Mucosa of gallbladder (tissue), 1 donor: ENCODE results near the gene PSMD14. TPM values are rescaled to one million over a fixed set of nuclear protein-coding genes. Genes with fewer than 3 reads are reported as not detected.

Experiments used
- DNase-seq: peaks from one replicate; pipeline ENCODE4 v3.0.0-alpha.2; 2020; ENCODE audit warnings: low spot score
- total RNA-seq: library from RNA; stranded (reverse); gene quantifications from one replicate; pipeline ENCODE4 v1.2.1, GENCODE V29; 2021
- donor health status: DM: no; HTN: no; CAD: no.

PSMD14 gene
- total RNA-seq, 1 donor from 2014 or later = 36.2 TPM

DNA sequence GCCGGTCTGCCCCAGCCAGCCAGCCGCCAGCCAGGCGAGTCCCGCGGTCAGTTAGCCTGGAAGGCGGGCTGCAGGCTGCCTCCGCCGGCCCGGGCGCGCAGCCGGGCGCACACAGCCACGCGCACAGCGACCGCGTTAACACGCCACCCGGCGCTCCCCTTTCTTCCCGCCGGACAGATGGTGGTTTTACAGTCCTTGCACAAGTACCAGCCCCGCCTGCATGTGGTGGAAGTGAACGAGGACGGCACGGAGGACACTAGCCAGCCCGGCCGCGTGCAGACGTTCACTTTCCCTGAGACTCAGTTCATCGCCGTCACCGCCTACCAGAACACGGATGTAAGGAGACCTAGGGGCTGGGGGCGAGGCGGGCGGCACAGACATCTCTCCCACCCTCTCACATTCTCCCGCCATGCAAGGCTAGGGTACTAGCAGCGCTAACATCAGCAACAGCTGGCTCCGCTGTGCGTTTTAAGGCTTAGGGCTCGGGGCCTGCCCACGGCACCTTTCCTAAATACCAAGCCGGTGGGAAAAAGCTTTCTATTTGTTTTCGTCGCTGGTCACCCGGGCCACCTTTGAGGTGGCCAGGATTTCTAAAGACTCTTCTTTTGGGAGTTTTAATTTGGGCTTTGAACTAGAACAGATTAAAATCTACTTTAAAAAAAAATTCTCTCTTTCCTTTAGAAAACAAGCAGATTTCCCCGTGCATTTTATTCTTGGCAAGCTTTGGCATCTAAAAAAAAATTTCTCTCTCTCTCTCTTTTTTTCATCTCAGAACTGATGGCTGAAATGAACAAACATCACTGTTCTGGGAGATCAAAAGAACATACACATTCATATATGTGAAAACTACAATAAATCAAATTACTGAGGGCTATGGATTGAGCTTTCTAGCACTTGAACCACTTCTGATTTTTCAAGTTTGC lies 110.8 kb downstream of the PSMD14 start:
- no peak for DNase-seq

DNA sequence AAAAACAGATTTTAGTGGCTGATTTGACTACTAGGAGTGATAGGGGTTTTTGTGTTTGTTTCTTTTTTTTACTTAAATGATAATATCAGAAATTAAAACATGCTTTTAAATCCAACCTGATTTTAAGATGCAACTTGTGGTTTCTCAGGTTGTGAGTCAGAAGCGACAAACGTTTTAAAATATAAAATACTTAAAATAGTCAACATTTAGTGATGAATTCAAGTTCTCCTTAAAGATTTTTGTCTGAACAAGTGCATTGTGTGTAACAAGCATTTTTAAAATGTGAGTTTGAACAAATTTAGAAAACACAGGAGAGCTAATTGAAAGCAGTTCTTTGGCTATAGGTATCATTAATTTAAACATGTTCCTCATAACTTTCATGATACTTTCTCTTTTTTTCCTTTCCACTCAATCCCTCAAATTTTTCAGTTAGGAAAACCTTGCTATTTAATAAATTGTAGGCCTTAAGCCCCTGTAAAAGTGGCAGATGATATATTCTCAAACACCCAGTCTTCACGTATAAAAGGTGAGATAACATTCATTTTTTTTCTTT lies 111.5 kb downstream of the PSMD14 start:
- no peak for DNase-seq

DNA sequence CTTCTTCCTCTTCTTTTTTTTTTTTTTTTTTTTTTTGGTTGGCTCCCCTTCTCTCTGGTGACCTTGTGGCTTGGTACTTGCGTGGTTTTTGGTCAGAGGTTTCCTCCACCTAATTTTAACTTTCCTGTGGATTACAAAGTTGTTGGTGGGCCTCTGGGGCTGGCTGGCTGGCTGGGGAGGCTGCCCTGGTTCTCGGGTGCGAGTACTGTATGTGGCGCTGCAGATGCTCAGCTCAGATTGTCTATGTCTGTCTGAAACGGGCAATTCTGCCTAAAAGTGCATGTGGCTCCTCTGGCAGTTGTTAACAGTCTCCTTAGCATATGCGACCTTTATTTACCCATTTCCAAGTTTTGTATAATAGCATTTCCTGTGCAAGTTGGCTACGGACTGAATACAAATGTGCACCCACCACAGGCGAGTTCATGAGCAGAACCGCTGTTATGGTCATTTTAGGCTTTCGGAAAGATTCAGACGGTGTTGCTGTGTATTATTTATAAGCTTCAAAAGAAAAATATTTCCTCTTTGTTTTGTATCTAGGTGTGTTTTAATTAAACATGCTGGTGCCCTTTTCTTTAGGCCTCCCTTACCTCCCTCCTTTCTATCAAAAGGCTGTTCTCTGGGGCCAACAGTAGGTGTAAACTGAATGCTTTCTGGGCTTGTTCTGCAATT lies 112.3 kb downstream of the PSMD14 start:
- DNase-seq = no peak

DNA sequence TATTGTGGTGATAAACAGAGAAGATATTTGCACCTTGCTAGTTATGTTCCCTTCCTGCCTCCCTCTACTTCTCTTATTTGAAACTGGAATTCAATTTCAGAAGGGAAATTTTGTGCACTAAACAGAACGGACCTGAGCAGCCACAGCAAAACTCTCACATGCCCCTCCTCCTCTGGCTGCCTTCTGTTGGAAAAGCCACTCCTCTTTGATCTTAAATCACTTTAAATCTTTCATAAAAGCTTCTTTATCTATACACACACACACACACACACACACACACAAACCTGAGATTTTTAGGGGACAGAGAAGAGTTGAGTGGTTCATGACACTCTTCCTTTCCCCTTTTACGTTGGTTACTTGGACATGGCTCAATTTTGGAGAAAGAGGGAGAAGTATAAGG lies 113.5 kb downstream of the PSMD14 start:
- DNase-seq = no peak

DNA sequence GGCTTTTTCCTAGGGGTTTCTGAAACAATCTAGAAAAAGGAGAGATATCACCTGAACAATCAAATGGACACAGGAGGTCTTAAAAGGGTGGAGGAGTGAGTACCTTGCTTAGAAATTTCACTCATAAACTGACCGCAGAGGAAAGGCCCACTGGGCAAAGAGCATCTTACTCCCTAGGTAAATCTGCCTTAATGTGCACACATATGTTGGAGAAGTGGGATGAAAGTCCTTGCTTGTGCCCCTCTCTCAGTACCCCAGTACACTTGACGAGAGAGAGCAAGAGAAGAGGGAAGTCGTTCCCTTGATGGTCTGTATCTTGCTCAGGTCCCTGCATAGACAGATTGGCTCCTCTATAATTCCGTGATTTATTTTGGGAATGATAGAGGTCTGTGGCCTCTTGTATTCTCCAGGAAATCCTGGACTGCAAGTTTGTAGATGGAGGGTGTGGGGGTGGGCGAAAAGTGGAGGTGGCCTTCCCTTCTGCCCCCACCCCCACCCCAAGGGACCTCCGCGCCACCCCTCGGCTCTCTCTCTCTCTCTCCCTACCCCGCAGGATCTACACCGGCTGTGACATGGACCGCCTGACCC lies 114.7 kb downstream of the PSMD14 start:
- DNase-seq = no peak

DNA sequence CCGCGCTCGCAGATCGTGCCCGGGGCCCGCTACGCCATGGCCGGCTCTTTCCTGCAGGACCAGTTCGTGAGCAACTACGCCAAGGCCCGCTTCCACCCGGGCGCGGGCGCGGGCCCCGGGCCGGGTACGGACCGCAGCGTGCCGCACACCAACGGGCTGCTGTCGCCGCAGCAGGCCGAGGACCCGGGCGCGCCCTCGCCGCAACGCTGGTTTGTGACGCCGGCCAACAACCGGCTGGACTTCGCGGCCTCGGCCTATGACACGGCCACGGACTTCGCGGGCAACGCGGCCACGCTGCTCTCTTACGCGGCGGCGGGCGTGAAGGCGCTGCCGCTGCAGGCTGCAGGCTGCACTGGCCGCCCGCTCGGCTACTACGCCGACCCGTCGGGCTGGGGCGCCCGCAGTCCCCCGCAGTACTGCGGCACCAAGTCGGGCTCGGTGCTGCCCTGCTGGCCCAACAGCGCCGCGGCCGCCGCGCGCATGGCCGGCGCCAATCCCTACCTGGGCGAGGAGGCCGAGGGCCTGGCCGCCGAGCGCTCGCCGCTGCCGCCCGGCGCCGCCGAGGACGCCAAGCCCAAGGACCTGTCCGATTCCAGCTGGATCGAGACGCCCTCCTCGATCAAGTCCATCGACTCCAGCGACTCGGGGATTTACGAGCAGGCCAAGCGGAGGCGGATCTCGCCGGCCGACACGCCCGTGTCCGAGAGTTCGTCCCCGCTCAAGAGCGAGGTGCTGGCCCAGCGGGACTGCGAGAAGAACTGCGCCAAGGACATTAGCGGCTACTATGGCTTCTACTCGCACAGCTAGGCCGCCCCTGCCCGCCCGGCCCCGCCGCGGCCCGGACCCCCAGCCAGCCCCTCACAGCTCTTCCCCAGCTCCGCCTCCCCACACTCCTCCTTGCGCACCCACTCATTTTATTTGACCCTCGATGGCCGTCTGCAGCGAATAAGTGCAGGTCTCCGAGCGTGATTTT lies 115.5 kb downstream of the PSMD14 start:
- DNase-seq = no peak

DNA sequence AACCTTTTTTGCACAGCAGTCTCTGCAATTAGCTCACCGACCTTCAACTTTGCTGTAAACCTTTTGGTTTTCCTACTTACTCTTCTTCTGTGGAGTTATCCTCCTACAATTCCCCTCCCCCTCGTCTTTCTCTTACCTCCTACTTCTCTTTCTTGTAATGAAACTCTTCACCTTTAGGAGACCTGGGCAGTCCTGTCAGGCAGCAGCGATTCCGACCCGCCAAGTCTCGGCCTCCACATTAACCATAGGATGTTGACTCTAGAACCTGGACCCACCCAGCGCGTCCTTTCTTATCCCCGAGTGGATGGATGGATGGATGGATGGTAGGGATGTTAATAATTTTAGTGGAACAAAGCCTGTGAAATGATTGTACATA lies 116.2 kb downstream of the PSMD14 start:
- no peak for DNase-seq

DNA sequence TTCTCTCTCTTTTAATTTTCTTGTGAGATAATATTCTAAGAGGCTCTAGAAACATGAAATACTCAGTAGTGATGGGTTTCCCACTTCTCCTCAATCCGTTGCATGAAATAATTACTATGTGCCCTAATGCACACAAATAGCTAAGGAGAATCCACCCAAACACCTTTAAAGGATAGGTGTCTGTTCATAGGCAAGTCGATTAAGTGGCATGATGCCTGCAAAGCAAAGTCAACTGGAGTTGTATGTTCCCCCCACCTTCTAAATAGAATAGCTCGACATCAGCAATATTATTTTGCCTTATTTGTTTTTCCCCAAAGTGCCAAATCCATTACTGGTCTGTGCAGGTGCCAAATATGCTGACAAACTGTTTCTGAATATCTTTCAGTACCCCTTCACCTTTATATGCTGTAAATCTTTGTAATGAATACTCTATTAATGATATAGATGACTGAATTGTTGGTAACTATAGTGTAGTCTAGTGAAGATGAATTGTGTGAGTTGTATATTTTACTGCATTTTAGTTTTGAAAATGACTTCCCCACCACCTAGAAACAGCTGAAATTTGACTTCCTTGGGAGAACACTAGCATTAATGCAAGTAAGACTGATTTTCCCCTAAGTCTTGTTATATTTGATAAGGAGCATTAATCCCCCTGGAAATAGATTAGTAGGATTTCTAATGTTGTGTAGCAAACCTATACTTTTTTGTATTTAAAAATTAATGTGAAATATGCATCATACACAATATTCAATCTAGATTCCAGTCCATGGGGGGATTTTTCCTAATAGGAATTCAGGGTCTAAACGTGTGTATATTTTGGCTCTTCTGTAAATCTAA lies 116.9 kb downstream of the PSMD14 start:
- no peak for DNase-seq

DNA sequence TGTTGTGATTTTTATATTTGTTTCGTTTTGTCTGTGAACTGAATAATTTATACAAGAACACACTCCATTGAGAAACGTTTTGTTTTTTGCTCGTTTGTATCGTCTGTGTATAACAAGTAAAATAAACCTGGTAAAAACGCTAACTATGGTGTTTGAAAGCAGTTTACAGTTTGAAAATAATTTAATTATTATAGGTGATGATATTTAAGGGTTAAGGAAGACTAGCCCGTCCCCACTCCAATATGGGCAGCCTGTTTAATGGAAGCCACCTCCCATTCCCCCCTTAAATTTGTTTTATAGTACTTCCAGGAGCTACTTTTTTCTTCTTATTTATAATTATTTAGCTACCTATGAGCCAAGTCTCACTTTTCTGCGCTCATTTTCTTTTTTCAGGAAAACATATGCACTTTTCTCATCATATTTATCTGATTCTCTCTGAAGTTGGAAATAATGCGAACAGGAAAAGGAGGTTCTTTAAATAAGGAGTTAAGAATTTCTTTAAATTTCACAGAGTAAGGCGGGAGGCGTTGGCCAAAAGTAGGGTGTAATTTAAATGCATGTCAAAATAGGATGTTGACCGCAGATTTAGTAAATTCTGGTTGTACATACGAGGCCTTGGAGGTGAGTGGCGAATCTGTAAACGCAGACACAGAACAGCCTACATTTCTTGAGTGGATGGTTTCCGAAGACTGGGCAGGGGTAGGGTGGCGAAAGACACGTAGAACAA lies 117.7 kb downstream of the PSMD14 start:
- DNase-seq = no peak

DNA sequence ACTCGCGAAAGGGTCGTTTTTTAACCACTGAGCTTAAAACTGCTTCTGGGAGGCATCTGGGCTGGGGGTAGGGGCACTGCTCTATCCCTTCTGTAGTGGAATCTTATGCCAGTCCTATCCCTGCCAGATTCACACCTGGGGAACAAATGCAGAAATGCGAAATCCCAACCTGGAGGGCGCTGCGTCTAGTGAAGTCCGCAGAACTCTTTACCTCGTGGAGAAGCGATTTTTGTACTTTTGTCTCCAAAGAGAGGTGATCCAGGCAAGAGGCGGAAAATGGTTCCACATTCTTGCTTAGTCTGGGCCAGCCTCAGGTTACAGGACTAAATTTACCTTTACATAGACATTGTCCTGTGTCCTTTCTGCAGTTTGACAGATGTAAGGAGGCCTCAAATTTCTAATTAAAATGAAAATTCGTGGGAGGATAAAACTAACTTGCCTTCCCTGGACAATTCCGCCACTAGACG lies 118.3 kb downstream of the PSMD14 start:
- no peak for DNase-seq

DNA sequence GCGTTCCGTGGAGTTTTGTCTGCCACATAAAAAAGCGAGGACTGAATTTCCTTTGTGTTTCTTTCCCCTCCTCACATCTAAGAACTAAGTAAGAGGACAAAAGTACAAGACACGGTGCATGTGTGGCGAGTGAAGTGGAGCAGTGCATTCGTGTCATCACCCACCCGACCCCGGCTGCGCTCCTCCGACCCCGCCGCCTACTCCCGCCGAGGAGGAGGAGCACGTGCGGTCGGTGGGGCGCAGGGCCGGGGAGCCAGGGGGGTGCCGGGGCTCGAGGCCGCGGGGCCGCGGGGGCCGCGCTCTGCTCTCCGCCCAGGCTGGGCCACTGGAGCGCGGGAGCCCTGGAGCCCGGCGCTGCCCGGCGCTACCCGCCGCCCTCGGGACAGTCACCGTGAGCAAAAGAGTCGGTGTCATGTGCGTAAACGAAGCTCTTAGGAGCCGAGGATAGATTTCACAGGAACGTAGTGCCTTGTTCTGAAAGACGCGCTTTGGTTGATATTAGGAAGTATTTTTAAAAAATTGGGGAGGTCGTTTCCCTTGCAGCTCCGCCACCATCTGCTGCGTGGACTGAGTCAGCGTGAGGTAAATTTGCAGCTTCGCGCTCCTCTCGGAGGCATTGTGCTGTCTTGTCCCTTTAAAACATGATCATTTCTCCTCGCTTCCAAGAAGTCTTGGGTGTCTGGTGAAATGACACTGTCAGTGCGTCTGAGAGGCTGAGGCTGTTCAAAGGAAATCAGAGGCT lies 118.9 kb downstream of the PSMD14 start:
- DNase-seq = no peak

DNA sequence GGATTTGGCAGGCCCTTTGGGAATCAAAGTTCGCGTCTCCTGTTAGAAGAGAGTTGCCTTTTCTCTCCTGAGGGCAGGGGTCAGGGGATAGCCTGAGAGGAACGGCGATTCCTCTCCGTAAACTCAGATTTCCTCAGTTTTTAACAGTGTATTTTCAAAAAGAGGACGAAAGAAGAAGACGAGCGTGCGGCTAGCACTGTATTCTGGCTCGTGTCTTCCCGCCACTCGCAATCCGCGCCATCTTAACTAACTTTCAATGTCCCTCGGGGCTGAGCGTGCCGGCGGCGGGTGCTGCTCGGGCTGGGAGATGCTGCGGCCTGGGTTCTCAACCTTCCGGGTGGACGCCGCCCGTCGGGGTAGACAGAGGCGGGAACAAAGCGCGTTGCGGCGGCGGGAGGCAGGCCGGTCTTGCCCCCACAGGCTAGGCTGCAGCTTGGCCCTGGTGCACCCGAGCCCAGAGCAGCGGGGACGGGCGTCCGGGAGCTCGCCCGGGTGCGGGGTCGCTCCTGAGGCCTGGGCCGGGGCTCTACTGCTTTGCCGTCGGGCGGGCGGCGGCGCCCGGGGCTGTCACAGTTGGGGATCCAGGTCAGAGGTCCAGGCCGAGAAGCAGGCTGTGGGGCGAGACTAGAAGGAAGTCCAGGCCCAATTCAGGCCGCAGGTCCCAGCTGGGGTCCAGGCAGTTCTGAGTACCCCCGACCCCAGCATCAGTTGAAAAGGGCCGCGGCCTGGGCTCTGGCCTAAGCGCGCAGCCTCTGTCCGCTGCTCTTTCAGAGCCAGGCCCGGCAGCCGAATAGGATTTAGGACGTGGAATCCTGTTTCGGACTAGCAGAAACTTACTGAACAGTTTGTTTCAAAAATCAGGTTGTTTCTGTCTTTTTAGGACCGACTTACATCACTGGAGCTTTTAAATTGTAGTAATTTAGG lies 119.7 kb downstream of the PSMD14 start:
- no peak for DNase-seq

DNA sequence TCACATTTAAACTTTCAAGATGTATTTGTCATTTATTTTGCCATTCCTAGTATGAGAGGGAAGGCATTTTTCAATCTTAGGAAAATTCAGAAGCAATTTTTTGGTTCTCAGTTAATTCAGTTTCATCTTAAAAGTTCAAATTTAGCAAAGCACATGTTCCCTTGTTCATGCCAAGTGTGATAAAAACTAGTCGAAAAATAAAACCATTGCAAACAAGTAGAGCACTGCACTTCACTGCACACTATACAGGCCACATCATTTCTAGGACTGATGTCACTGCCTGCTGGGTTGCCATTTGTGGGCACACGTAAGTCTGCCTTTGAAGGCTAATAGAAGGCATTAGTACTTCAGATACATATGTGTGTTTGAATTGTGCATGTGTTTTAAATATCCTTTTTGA lies 122.2 kb downstream of the PSMD14 start:
- DNase-seq = no peak

DNA sequence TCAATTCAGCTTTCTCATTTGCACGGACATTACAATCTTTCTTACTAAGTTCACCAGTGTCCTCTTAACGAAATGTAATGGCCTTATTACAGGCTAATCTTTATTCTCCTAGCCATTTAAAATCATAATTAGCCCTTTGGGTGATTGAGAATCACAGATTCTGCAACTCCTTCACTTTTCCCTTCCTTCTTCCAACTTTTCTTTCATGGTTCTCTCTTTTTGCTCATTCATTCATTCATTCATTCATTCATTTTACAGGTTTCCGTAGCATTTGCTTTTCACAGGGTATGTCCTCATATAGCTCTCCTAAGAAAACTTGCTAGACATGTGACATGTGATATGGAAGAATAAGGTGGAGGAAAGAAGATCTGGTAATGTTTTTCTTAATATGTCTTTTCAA lies 123.9 kb downstream of the PSMD14 start:
- no peak for DNase-seq

DNA sequence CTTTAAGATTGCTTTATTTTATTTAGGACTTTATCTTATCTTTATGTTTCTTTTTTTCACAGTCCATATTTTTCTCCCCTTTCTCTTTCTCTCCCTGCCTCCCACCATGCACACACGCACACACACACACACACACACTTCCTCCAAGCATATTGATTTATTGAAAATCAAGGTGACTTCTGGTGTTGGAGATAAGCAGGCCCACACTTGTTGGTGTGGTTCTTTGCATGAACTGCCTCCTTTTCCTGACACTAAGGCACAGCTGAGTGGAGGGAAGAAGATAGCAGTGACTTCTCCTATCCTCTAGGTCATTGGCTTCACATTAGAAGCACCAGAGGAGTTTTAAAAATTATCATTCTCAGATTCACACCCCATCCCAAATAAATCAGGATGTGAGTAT lies 125.9 kb downstream of the PSMD14 start:
- no peak for DNase-seq

DNA sequence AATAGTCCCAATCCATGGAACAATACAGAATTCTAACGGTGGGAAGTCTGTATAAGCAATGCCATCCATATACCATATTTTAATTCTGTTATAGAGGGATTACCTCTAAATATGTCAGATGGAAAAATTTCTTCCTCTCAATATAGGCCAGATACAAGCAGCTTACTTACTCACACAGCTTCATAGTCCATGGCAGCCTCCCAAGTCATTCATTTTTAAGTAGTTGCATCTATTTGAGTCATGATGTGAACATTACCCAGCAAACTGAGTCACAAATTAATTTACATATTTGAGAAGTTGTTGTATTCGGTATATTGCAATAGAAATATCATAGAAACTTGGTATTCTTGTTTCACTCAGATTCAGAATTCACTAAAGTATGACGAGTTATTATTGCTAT lies 128.2 kb downstream of the PSMD14 start:
- DNase-seq = no peak

DNA sequence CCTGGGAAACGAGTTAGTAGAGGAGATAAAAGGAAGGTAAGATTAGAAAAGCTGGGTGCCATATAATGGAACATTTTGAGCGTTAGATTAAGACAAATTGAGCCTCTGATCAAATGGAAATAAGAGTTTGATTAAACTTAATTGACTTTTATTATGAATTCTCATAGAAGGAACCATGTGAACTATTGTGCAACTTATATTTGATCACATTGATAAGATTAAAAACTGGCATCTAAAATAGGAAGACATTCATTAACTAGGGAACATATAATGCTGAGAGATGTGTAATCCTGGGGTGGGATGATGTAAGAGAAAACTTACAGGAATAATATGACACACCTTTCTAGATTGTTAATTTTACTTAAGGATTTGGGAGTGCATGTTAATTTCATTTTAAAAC lies 130.4 kb downstream of the PSMD14 start:
- no peak for DNase-seq

DNA sequence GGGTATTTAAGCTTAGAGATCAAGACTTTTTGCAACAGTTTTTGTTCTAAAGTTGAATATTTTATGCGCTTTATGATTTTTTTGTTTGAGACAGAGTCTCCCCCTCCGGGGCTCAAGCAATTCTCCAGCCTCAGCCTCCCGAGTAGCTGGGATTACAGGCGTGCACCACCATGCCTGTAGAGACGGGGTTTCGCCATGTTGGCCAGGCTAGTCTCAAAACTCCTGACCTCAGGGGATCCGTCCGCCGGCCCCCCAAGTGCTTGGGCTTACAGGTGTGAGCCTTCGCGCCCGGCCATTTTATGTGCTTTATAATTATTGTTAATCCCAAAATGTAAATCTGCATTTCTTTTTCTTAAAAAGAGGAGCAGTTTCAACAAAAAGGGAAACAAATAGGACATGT lies 136.9 kb downstream of the PSMD14 start:
- no peak for DNase-seq
